HCT116 (cell line): Measurements from ENCODE around the gene MGST1. TPM values are rescaled to one million over a fixed set of nuclear protein-coding genes. Genes with fewer than 3 reads are reported as not detected.

ENCODE experiments used
- ATAC-seq: fragments of 200-7000 bp; cut with Tn5 transposase; 2 replicates; pipeline ENCODE4 v1.9.1; 2020; ENCODE audit warnings: mild to moderate bottlenecking, moderate library complexity
- BruUV-seq: library from RNA; stranded (reverse); fragments of 400-500 nt; replicated peaks from 2 replicates; lab custom pipeline; 2021; lab: Mats Ljungman, UMichigan
- CTCF ChIA-PET: fragments of 300-600 bp; sonication (Branson Sonifier 250); formaldehyde crosslinking; loops from one replicate; lab custom pipeline; 2021; ENCODE audit warnings: antibody characterized with exemption; lab: Charles Lee
- POLR2A ChIA-PET: fragments of 300-600, 350-600 bp; sonication (Branson Sonifier 250); formaldehyde crosslinking; loops from one replicate; lab custom pipeline; 2021; ENCODE audit warnings: antibody characterized with exemption; lab: Charles Lee
- RAD21 ChIA-PET, 2 experiments: fragments of 300-600 bp; sonication (Branson Sonifier 250); formaldehyde crosslinking; loops; one replicate each; lab custom pipeline; 2023; ENCODE audit warnings: low total read pairs in 2 of 2; ENCODE audit not compliant: uncharacterized antibody in 2 of 2, unreplicated experiment in 2 of 2, low non-redundant PET in 1 of 2; lab: Charles Lee
- DNase-seq: peaks from one replicate; pipeline ENCODE4 v3.0.0-alpha.2; 2010; ENCODE audit warnings: low read depth, low spot score
- H2AFZ ChIP-seq: fragments of 200-600 bp; shearing (Covaris generic), sonication (generic); 2 replicates; pipeline ENCODE4 v1.6.1; 2017; ENCODE audit warnings: low read depth, mixed run types, mixed read lengths, antibody characterized with exemption, low read length; ENCODE audit not compliant: poor library complexity, severe bottlenecking
- H3K27ac ChIP-seq: 2 replicates; pipeline ENCODE4 v1.5.1; 2012; ENCODE audit warnings: low read depth, low read length
- H3K27me3 ChIP-seq: fragments of 200-600 bp; sonication (generic); 2 replicates; pipeline ENCODE4 v1.6.1; 2016; ENCODE audit warnings: mixed run types, low read length, mixed read lengths; ENCODE audit not compliant: insufficient read depth
- H3K36me3 ChIP-seq, 2 experiments: fragments of 200-500 bp in 1 of 2; fragments of 200-600 bp in 1 of 2; sonication (Bioruptor generic) in 1 of 2; sonication (generic) in 1 of 2; 2 replicates each; pipeline versions ENCODE4 v1.5.1 to v1.6.1; 2014 to 2016; ENCODE audit warnings: low read length in 2 of 2, inconsistent platforms in 1 of 2, mixed read lengths in 1 of 2, mixed run types in 1 of 2; ENCODE audit not compliant: insufficient read depth in 2 of 2, control insufficient read depth in 1 of 2
- H3K4me1 ChIP-seq, 2 experiments: fragments of 200-600 bp in 1 of 2; sonication (generic) in 1 of 2; 2 replicates each; pipeline versions ENCODE4 v1.5.1 to v1.6.1; 2012 to 2017; ENCODE audit warnings: low read length in 2 of 2, inconsistent platforms in 1 of 2, mild to moderate bottlenecking in 1 of 2, mixed read lengths in 1 of 2, mixed run types in 1 of 2, moderate library complexity in 1 of 2; ENCODE audit not compliant: insufficient read depth in 2 of 2, control insufficient read depth in 1 of 2
- H3K4me2 ChIP-seq: fragments of 200-600 bp; sonication (generic); 2 replicates; pipeline ENCODE4 v1.6.1; 2017; ENCODE audit warnings: mixed run types, low read length, mixed read lengths
- H3K4me3 ChIP-seq, 2 experiments: fragments of 200-600 bp in 1 of 2; sonication (generic) in 1 of 2; replicated peaks in 1 of 2; 2 replicates each; pipeline ENCODE4 v1.5.1; 2011 to 2016; ENCODE audit warnings: low read length in 2 of 2, control low read depth in 1 of 2, low read depth in 1 of 2, mild to moderate bottlenecking in 1 of 2, mixed read lengths in 1 of 2, mixed run types in 1 of 2
- H3K79me2 ChIP-seq: fragments of 200-600 bp; sonication (generic); 2 replicates; pipeline ENCODE4 v1.6.1; 2017; ENCODE audit warnings: mild to moderate bottlenecking, mixed run types, low read length, moderate library complexity, mixed read lengths; ENCODE audit not compliant: insufficient read depth
- H3K9ac ChIP-seq: fragments of 200-600 bp; sonication (generic); 2 replicates; pipeline ENCODE4 v1.6.1; 2016; ENCODE audit warnings: low read length, mixed read lengths
- H3K9me2 ChIP-seq: fragments of 200-600 bp; sonication (generic), shearing (Covaris generic); 2 replicates; pipeline ENCODE4 v1.6.1; 2017; ENCODE audit warnings: mixed run types, mild to moderate bottlenecking, moderate library complexity; ENCODE audit not compliant: insufficient read depth
- H3K9me3 ChIP-seq, 2 experiments: fragments of 200-500 bp in 1 of 2; fragments of 200-600 bp in 1 of 2; sonication (Bioruptor generic) in 1 of 2; sonication (generic) in 1 of 2; 2 replicates each; pipeline ENCODE4 v1.6.1; 2014 to 2017; ENCODE audit warnings: low read length in 2 of 2, mixed read lengths in 2 of 2, inconsistent platforms in 1 of 2, low read depth in 1 of 2, mild to moderate bottlenecking in 1 of 2, mixed run types in 1 of 2, moderate library complexity in 1 of 2; ENCODE audit not compliant: control insufficient read depth in 1 of 2, insufficient read depth in 1 of 2
- H4K20me1 ChIP-seq: fragments of 200-600 bp; sonication (generic), shearing (Covaris generic); 2 replicates; pipeline ENCODE4 v1.6.1; 2017; ENCODE audit warnings: mixed run types, mild to moderate bottlenecking, moderate library complexity; ENCODE audit not compliant: insufficient read depth
- CBX3 ChIP-seq: IDR thresholded peaks from 2 replicates; pipeline ENCODE4 v1.6.1; 2012; ENCODE audit warnings: low read depth
- CEBPB ChIP-seq: IDR thresholded peaks from 2 replicates; pipeline ENCODE4 v1.6.1; 2012; ENCODE audit warnings: low read depth
- EGR1 ChIP-seq: IDR thresholded peaks from 2 replicates; pipeline ENCODE4 v1.6.1; 2012; ENCODE audit warnings: low read depth
- ELF1 ChIP-seq: IDR thresholded peaks from 2 replicates; pipeline ENCODE4 v1.6.1; 2012; ENCODE audit warnings: low read depth, borderline replicate concordance
- EZH2 ChIP-seq: fragments of 200-600 bp; sonication (generic); IDR thresholded peaks from 2 replicates; pipeline ENCODE4 v1.6.1; 2017; ENCODE audit warnings: antibody characterized with exemption, mixed run types
- EZH2phosphoT487 ChIP-seq: fragments of 200-600 bp; IDR thresholded peaks from 2 replicates; pipeline ENCODE4 v1.6.1; 2018; ENCODE audit warnings: antibody characterized with exemption, borderline replicate concordance
- POLR2A ChIP-seq: IDR thresholded peaks from 2 replicates; pipeline ENCODE4 v1.7.0; 2011; ENCODE audit warnings: borderline replicate concordance; ENCODE audit not compliant: insufficient read depth, insufficient read length; ENCODE audit errors: extremely low read depth
- RAD21 ChIP-seq: IDR thresholded peaks from 2 replicates; pipeline ENCODE4 v1.6.1; 2012; ENCODE audit warnings: low read depth, mild to moderate bottlenecking
- TCF7L2 ChIP-seq: IDR thresholded peaks from 2 replicates; pipeline ENCODE4 v1.7.0; 2011; ENCODE audit warnings: borderline replicate concordance, inconsistent platforms; ENCODE audit not compliant: insufficient read depth, insufficient read length; ENCODE audit errors: extremely low read depth
- YY1 ChIP-seq: IDR thresholded peaks from 2 replicates; pipeline ENCODE4 v1.6.1; 2011; ENCODE audit warnings: low read length, low read depth, moderate library complexity, mild to moderate bottlenecking; ENCODE audit not compliant: insufficient replicate concordance; ENCODE audit errors: extremely low read depth
- intact Hi-C: fragments of 100-400 bp; cut with micrococcal nuclease; formaldehyde crosslinking; loops from 2 replicates; pipeline ENCODE4 v1.10.0; 2022
- total RNA-seq: library from RNA; stranded (reverse); gene quantifications from one replicate; pipeline ENCODE4 v1.2.1, GENCODE V29; 2021; ENCODE audit not compliant: unreplicated experiment
- TF ChIP-seq, protein P1 (sequence below): IDR thresholded peaks from 2 replicates; pipeline ENCODE4 v1.6.1; 2011; ENCODE audit warnings: mild to moderate bottlenecking, low read length, moderate library complexity; ENCODE audit not compliant: insufficient replicate concordance; ENCODE audit errors: extremely low read depth
- TF ChIP-seq, protein P2 (sequence below): IDR thresholded peaks from 2 replicates; pipeline ENCODE4 v1.6.1; 2012
- TF ChIP-seq, protein P3 (sequence below): IDR thresholded peaks from 2 replicates; pipeline ENCODE4 v1.6.1; 2012; ENCODE audit warnings: low read depth
- TF ChIP-seq, protein P4 (sequence below), 3 experiments: fragments of 200-600 bp in 1 of 3; sonication (generic) in 1 of 3; IDR thresholded peaks in 2 of 3; conservative IDR thresholded peaks in 1 of 3; 2 replicates each; pipeline ENCODE4 v1.5.1; 2012 to 2017; ENCODE audit warnings: low read depth in 2 of 3, low read length in 2 of 3, antibody characterized with exemption in 1 of 3, borderline replicate concordance in 1 of 3, control low read depth in 1 of 3, mild to moderate bottlenecking in 1 of 3, mixed read lengths in 1 of 3, mixed run types in 1 of 3, moderate library complexity in 1 of 3; ENCODE audit not compliant: insufficient read depth in 1 of 3

The MGST1 gene
- total RNA-seq, 1 experiment from 2014 or later = 111 TPM

DNA sequence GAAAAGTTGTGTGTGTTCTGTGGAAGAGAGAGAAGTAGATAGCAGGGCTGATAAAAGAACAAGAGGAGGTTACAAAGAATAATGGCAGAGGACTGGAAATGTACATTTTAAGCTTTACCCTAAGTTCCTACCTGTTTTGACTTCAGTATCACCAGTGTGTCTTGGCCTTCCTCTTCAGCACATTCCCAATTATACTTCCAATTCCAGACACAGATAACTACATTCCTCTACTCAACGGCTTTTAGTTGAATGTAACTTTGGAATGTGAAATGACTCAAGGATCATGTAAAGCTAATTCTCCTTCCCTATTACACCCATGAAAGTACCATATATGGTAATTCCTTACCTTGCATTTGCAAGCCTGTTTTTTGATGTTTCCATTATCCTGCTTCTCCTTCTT, 5.0 kb downstream of the MGST1 start (continued):
- TF ChIP-seq, protein P1, sequence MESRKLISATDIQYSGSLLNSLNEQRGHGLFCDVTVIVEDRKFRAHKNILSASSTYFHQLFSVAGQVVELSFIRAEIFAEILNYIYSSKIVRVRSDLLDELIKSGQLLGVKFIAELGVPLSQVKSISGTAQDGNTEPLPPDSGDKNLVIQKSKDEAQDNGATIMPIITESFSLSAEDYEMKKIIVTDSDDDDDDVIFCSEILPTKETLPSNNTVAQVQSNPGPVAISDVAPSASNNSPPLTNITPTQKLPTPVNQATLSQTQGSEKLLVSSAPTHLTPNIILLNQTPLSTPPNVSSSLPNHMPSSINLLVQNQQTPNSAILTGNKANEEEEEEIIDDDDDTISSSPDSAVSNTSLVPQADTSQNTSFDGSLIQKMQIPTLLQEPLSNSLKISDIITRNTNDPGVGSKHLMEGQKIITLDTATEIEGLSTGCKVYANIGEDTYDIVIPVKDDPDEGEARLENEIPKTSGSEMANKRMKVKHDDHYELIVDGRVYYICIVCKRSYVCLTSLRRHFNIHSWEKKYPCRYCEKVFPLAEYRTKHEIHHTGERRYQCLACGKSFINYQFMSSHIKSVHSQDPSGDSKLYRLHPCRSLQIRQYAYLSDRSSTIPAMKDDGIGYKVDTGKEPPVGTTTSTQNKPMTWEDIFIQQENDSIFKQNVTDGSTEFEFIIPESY = no peak
- TF ChIP-seq, protein P2, sequence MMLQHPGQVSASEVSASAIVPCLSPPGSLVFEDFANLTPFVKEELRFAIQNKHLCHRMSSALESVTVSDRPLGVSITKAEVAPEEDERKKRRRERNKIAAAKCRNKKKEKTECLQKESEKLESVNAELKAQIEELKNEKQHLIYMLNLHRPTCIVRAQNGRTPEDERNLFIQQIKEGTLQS = no peak
- TF ChIP-seq, protein P3, sequence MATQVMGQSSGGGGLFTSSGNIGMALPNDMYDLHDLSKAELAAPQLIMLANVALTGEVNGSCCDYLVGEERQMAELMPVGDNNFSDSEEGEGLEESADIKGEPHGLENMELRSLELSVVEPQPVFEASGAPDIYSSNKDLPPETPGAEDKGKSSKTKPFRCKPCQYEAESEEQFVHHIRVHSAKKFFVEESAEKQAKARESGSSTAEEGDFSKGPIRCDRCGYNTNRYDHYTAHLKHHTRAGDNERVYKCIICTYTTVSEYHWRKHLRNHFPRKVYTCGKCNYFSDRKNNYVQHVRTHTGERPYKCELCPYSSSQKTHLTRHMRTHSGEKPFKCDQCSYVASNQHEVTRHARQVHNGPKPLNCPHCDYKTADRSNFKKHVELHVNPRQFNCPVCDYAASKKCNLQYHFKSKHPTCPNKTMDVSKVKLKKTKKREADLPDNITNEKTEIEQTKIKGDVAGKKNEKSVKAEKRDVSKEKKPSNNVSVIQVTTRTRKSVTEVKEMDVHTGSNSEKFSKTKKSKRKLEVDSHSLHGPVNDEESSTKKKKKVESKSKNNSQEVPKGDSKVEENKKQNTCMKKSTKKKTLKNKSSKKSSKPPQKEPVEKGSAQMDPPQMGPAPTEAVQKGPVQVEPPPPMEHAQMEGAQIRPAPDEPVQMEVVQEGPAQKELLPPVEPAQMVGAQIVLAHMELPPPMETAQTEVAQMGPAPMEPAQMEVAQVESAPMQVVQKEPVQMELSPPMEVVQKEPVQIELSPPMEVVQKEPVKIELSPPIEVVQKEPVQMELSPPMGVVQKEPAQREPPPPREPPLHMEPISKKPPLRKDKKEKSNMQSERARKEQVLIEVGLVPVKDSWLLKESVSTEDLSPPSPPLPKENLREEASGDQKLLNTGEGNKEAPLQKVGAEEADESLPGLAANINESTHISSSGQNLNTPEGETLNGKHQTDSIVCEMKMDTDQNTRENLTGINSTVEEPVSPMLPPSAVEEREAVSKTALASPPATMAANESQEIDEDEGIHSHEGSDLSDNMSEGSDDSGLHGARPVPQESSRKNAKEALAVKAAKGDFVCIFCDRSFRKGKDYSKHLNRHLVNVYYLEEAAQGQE = no peak
- no peak for TF ChIP-seq YY1

DNA sequence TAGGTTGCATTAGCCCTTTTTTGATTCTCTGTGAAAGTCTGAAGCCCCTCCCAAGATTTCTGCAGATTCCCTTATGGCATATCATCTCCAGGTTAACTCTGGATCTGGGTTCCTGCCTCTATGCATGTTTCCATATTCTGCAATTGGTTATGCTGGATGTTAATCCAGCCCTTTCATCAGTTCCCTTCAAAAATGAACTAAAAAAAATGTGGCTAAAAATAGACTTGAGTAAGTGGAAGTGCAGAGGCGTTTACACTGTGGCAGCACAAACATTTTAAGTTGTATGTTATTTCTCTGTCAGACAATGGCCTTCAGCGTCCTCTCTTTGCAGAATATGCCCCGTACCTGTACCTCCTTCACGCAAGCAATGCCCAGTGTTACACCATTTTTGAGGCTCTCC, 11.4 kb downstream of the MGST1 start:
- H3K27me3 ChIP-seq = no peaks in the 10 kb centered on the region
- RAD21 ChIA-PET = interaction anchor here in 1 of 2 experiments (0.7 kb wide), 1 partner anchor 11 kb away, joined by 3 read pairs; no protein-coding TSS in a partner anchor
- no TSS peak for BruUV-seq
- no peak overlapping the region for H3K27ac ChIP-seq
- no peak overlapping the region for H3K9ac ChIP-seq
- POLR2A ChIA-PET = no interaction called here
- peaks cover 20% of the 10 kb centered on the region for H3K79me2 ChIP-seq
- H3K4me1 ChIP-seq = no peaks in the 10 kb centered on the region
- DNase-seq (no peak), ATAC-seq (no peak)
- no peaks in the 10 kb centered on the region for H3K9me3 ChIP-seq
- no peaks in the 10 kb centered on the region for H4K20me1 ChIP-seq
- no peak overlapping the region for H2AFZ ChIP-seq
- intact Hi-C loops = no loop called here
- no peaks in the 10 kb centered on the region for H3K9me2 ChIP-seq
- H3K4me2 ChIP-seq = no peak overlapping the region
- peaks cover 22 to 32% of the 10 kb centered on the region in 2 experiments for H3K36me3 ChIP-seq
- CTCF ChIA-PET = interaction anchor here (2.7 kb wide), 1 partner anchor 193 kb away, joined by 14 read pairs; no protein-coding TSS in a partner anchor
- no peak overlapping the region for H3K4me3 ChIP-seq
- TF ChIP-seq CBX3 (no peak), POLR2A (no peak), ELF1 (no peak), EGR1 (no peak), CEBPB (no peak), TCF7L2 (no peak), RAD21 (no peak), EZH2phosphoT487 (no peak), EZH2 (no peak)
- TF ChIP-seq, protein P4, sequence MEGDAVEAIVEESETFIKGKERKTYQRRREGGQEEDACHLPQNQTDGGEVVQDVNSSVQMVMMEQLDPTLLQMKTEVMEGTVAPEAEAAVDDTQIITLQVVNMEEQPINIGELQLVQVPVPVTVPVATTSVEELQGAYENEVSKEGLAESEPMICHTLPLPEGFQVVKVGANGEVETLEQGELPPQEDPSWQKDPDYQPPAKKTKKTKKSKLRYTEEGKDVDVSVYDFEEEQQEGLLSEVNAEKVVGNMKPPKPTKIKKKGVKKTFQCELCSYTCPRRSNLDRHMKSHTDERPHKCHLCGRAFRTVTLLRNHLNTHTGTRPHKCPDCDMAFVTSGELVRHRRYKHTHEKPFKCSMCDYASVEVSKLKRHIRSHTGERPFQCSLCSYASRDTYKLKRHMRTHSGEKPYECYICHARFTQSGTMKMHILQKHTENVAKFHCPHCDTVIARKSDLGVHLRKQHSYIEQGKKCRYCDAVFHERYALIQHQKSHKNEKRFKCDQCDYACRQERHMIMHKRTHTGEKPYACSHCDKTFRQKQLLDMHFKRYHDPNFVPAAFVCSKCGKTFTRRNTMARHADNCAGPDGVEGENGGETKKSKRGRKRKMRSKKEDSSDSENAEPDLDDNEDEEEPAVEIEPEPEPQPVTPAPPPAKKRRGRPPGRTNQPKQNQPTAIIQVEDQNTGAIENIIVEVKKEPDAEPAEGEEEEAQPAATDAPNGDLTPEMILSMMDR (IDR thresholded peaks at IDR 0.05 in 2 of 3, conservative IDR thresholded peaks at IDR 0.05 in 1 of 3; ENCODE audit: borderline replicate concordance in 1 of 3, insufficient read depth in 1 of 3, low read depth in 2 of 3, low read length in 2 of 3) = no peak
- TF ChIP-seq, protein P1 = no peak
